Loucy (cell line): Measurements from ENCODE around the gene CBLL2.

ENCODE experiments used
- H2AFZ ChIP-seq: fragments of 200-600 bp; sonication (generic); 2 replicates; pipeline ENCODE4 v1.6.0; 2016; ENCODE audit warnings: antibody characterized with exemption, mild to moderate bottlenecking, low read length, moderate library complexity
- H3F3A ChIP-seq: fragments of 200-600 bp; 2 replicates; pipeline ENCODE4 v1.6.0; 2016; ENCODE audit warnings: antibody characterized with exemption, low read depth, mild to moderate bottlenecking
- H3K27me3 ChIP-seq: fragments of 200-600 bp; sonication (generic); 2 replicates; pipeline ENCODE4 v1.6.1; 2014; ENCODE audit warnings: low read length, mild to moderate bottlenecking; ENCODE audit not compliant: insufficient read depth, poor library complexity, severe bottlenecking
- H3K36me3 ChIP-seq: fragments of 200-600 bp; sonication (generic); 2 replicates; pipeline ENCODE4 v1.6.1; 2016; ENCODE audit warnings: low read length; ENCODE audit not compliant: insufficient read depth
- H3K4me1 ChIP-seq: fragments of 200-600 bp; sonication (generic); 2 replicates; pipeline ENCODE4 v1.5.1; 2014; ENCODE audit warnings: low read length, mild to moderate bottlenecking; ENCODE audit not compliant: insufficient read depth, poor library complexity, severe bottlenecking
- H3K4me2 ChIP-seq: fragments of 200-600 bp; sonication (generic); 2 replicates; pipeline ENCODE4 v1.6.0; 2014; ENCODE audit warnings: antibody characterized with exemption, low read length, low read depth, mild to moderate bottlenecking; ENCODE audit not compliant: poor library complexity, severe bottlenecking
- H3K4me3 ChIP-seq: fragments of 200-600 bp; sonication (generic); 2 replicates; pipeline ENCODE4 v1.5.1; 2014; ENCODE audit warnings: low read length, mild to moderate bottlenecking, mixed read lengths; ENCODE audit not compliant: poor library complexity, severe bottlenecking
- H3K79me2 ChIP-seq: fragments of 200-600 bp; sonication (generic); 2 replicates; pipeline ENCODE4 v1.6.1; 2014; ENCODE audit warnings: low read length; ENCODE audit not compliant: insufficient read depth
- H3K9ac ChIP-seq: fragments of 200-600 bp; sonication (generic); 2 replicates; pipeline ENCODE4 v1.6.0; 2014; ENCODE audit warnings: mild to moderate bottlenecking, low read depth, low read length, moderate library complexity; ENCODE audit not compliant: poor library complexity, severe bottlenecking
- H3K9me2 ChIP-seq: fragments of 200-600 bp; sonication (generic); replicated peaks from 2 replicates; pipeline ENCODE4 v1.6.1; 2016; ENCODE audit warnings: low read depth, low read length, mixed read lengths
- H3K9me3 ChIP-seq: fragments of 200-600 bp; sonication (generic); 2 replicates; pipeline ENCODE4 v1.6.1; 2014; ENCODE audit warnings: mild to moderate bottlenecking, antibody characterized with exemption, low read length, low read depth; ENCODE audit not compliant: insufficient read depth
- H4K20me1 ChIP-seq: fragments of 200-600 bp; sonication (generic); 2 replicates; pipeline ENCODE4 v1.6.0; 2014; ENCODE audit warnings: antibody characterized with exemption, low read length, mild to moderate bottlenecking; ENCODE audit not compliant: insufficient read depth, poor library complexity, severe bottlenecking
- EZH2phosphoT487 ChIP-seq: fragments of 200-600 bp; IDR thresholded peaks from 2 replicates; pipeline ENCODE4 v1.6.1; 2018; ENCODE audit warnings: antibody characterized with exemption, mild to moderate bottlenecking, moderate library complexity, borderline replicate concordance
- TF ChIP-seq, protein P1 (sequence below): fragments of 200-600 bp; sonication (generic); conservative IDR thresholded peaks from 2 replicates; pipeline ENCODE4 v1.5.1; 2014; ENCODE audit warnings: mild to moderate bottlenecking, antibody characterized with exemption, low read length

CBLL2 gene

DNA sequence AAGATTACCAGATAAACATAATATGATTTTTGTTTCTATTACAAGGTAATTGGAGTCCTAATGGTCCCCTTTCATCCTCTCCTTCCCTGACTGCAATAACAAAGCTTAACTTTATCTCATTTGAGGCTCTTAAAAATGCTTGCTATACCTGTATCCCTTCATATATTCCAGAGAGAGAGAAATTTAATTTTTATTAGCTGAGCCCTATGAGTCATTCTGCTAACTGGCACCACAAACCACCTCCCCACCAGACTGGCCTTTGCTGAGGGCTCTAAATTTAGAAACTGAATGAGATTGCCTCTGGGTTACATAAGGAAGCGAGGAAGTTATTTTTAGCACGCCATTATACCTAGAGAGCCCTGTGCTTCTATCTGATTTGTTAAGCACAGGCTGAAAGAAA, 27.4 kb downstream of the CBLL2 start:
- Histone ChIP-seq H4K20me1 (no peaks in the 10 kb centered on the region), H3K9me3 (no peaks in the 10 kb centered on the region), H3K79me2 (no peaks in the 10 kb centered on the region), H3K4me3 (no peak overlapping the region), H3K27me3 (no peaks in the 10 kb centered on the region), H3K4me2 (no peak overlapping the region), H3K9me2 (no peaks in the 10 kb centered on the region), H3K9ac (no peak overlapping the region), H3K36me3 (no peaks in the 10 kb centered on the region), H3F3A (no peaks in the 10 kb centered on the region), H3K4me1 (no peaks in the 10 kb centered on the region), H2AFZ (no peak overlapping the region)
- TF ChIP-seq, protein P1, sequence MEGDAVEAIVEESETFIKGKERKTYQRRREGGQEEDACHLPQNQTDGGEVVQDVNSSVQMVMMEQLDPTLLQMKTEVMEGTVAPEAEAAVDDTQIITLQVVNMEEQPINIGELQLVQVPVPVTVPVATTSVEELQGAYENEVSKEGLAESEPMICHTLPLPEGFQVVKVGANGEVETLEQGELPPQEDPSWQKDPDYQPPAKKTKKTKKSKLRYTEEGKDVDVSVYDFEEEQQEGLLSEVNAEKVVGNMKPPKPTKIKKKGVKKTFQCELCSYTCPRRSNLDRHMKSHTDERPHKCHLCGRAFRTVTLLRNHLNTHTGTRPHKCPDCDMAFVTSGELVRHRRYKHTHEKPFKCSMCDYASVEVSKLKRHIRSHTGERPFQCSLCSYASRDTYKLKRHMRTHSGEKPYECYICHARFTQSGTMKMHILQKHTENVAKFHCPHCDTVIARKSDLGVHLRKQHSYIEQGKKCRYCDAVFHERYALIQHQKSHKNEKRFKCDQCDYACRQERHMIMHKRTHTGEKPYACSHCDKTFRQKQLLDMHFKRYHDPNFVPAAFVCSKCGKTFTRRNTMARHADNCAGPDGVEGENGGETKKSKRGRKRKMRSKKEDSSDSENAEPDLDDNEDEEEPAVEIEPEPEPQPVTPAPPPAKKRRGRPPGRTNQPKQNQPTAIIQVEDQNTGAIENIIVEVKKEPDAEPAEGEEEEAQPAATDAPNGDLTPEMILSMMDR: no peak
- TF ChIP-seq EZH2phosphoT487: no peak

DNA sequence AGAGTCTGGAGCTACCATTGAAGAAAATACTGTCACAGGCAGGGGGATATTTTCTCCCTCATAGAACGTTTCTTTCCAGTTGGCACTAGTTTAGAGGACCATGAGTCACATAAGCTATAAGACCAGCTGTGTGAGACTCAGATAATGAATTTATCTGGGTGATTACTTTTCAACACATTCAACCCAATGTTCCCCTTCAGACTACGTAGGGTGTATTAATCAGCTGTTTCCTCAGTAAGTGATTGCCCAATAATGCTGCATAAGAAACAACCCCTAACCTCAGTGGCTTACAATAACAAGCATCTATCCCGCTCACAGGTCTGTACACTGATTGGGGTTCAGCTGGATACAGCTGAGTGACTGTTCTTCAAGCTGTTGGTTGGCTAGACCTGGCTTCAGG, 38.1 kb downstream of the CBLL2 start:
- H3K9me2 ChIP-seq: no peaks in the 10 kb centered on the region
- no peak overlapping the region for H3K4me2 ChIP-seq
- H3K4me1 ChIP-seq: no peaks in the 10 kb centered on the region
- TF ChIP-seq, protein P1: no peak
- no peaks in the 10 kb centered on the region for H3F3A ChIP-seq
- no peak overlapping the region for H3K9ac ChIP-seq
- H3K9me3 ChIP-seq: no peaks in the 10 kb centered on the region
- no peaks in the 10 kb centered on the region for H3K36me3 ChIP-seq
- no peaks in the 10 kb centered on the region for H4K20me1 ChIP-seq
- H3K4me3 ChIP-seq: no peak overlapping the region
- no peak overlapping the region for H2AFZ ChIP-seq
- H3K79me2 ChIP-seq: no peaks in the 10 kb centered on the region
- H3K27me3 ChIP-seq: no peaks in the 10 kb centered on the region

DNA sequence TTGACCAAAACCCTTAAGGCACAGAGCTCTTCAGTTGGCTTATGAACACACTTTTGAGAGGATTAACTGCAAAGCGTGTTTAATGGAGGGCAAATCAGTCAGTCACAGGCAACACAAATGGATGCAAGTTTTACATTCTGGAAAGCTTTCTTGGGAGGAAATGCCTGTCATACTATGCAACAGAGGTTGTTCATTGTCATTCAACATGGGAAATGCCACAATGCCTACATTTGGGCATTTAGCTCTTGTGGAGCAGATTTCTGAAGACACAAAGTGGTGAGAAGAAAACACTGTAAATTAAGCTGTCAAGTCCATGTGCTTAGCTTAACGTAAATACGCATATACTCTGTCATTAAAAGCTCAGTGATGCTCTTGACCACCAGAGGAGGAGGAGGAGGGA, 41.1 kb downstream of the CBLL2 start:
- no peak overlapping the region for H3K4me2 ChIP-seq
- H4K20me1 ChIP-seq: no peaks in the 10 kb centered on the region
- TF ChIP-seq, protein P1: no peak
- TF ChIP-seq EZH2phosphoT487: no peak
- H3K9me3 ChIP-seq: no peaks in the 10 kb centered on the region
- H3K9me2 ChIP-seq: no peaks in the 10 kb centered on the region
- H3K27me3 ChIP-seq: no peaks in the 10 kb centered on the region
- H3K9ac ChIP-seq: no peak overlapping the region
- H3K4me3 ChIP-seq: no peak overlapping the region
- no peaks in the 10 kb centered on the region for H3F3A ChIP-seq
- H3K36me3 ChIP-seq: no peaks in the 10 kb centered on the region
- no peaks in the 10 kb centered on the region for H3K4me1 ChIP-seq
- H2AFZ ChIP-seq: no peak overlapping the region
- no peaks in the 10 kb centered on the region for H3K79me2 ChIP-seq
